ENCODE measurements around the gene WDR76.
"Not testable (repeated sequence)": the region's sequence is repeated elsewhere in the genome, so short reads cannot be mapped to it uniquely, and the experiment has no call there.

Gene WDR76

GRCh38 chr15:43854801-43855200 lies 28.0 kb downstream of the WDR76 start:
- peaks cover 8 to 64% (median 37%) of the 10 kb centered on the region in 4 experiments for H3K36me3 ChIP-seq (ENCODE audit: control insufficient read depth in 4 of 4, insufficient read depth in 4 of 4, low read length in 3 of 4)
- DNase-seq, result no peak
- CTCF ChIA-PET, result no interaction called here
- H3K4me3 ChIP-seq (ENCODE audit: control insufficient read depth in 1 of 7, extremely low read depth in 1 of 7, insufficient read depth in 4 of 7, low read depth in 2 of 7, low read length in 6 of 7), result no peak overlapping the region
- POLR2A ChIA-PET, result no interaction called here
- H3K27me3 ChIP-seq (replicated peaks in 2 of 5; ENCODE audit: control insufficient read depth in 4 of 5, insufficient read depth in 5 of 5, low read length in 4 of 5), result no peaks in the 10 kb centered on the region
- no peaks in the 10 kb centered on the region for H3K9me3 ChIP-seq (ENCODE audit: control extremely low read depth in 1 of 5, control insufficient read depth in 4 of 5, insufficient read depth in 2 of 5, low read depth in 1 of 5, low read length in 4 of 5)
- 100% methylated on average over 3 of the region's 6 CpGs for WGBS (ENCODE audit: insufficient coverage)
- H3K4me1 ChIP-seq (ENCODE audit: control extremely low read depth in 1 of 4, control insufficient read depth in 4 of 4, insufficient read depth in 4 of 4, low read length in 3 of 4), result no peaks in the 10 kb centered on the region
- no peak overlapping the region for H3K27ac ChIP-seq (ENCODE audit: insufficient read depth in 1 of 2, low read depth in 1 of 2, low read length in 2 of 2, poor library complexity in 1 of 2, severe bottlenecking in 2 of 2)

DNA sequence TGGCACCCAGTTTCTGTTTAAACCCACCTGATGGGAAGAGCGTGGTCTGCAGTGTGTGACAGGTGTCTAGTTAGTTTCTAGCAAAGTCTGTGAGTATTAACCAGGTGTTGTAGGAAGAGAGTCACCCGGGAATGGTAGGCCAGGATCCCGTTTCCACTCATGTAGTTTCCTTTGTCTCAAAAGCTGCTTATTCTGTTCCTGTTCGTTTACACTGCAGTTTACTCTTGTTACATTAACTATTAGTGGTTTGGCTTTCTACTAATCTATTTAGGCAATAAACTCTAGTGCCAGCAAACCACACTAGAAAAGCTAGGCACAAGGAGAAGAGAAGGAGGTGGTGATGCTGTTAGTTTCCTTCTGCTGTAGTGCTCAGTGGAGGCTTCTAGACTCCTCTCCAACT lies 32.7 kb downstream of the WDR76 start:
- H3K27ac ChIP-seq (ENCODE audit: insufficient read depth in 1 of 2, low read depth in 1 of 2, low read length in 2 of 2, poor library complexity in 1 of 2, severe bottlenecking in 2 of 2), result no peak overlapping the region
- no peak for DNase-seq
- no peaks in the 10 kb centered on the region for H3K9me3 ChIP-seq (ENCODE audit: control extremely low read depth in 1 of 5, control insufficient read depth in 4 of 5, insufficient read depth in 2 of 5, low read depth in 1 of 5, low read length in 4 of 5)
- H3K27me3 ChIP-seq (replicated peaks in 2 of 5; ENCODE audit: control insufficient read depth in 4 of 5, insufficient read depth in 5 of 5, low read length in 4 of 5), result no peaks in the 10 kb centered on the region
- ChIA-PET POLR2A (no interaction called here), CTCF (no interaction called here)
- no peak overlapping the region for H3K4me3 ChIP-seq (ENCODE audit: control insufficient read depth in 1 of 7, extremely low read depth in 1 of 7, insufficient read depth in 4 of 7, low read depth in 2 of 7, low read length in 6 of 7)
- 100% methylated on average over 1 of the region's 4 CpGs for WGBS (ENCODE audit: insufficient coverage)
- H3K4me1 ChIP-seq (ENCODE audit: control extremely low read depth in 1 of 4, control insufficient read depth in 4 of 4, insufficient read depth in 4 of 4, low read length in 3 of 4), result no peaks in the 10 kb centered on the region
- H3K36me3 ChIP-seq (ENCODE audit: control insufficient read depth in 4 of 4, insufficient read depth in 4 of 4, low read length in 3 of 4), result peaks cover 7 to 53% (median 28%) of the 10 kb centered on the region in 4 experiments

- 88% methylated on average over 3 of the region's 10 CpGs for WGBS (ENCODE audit: insufficient coverage)
- not testable (repeated sequence) for DNase-seq
- peaks cover 2 to 33% (median 6%) of the 10 kb centered on the region in 4 experiments for H3K36me3 ChIP-seq (ENCODE audit: control insufficient read depth in 4 of 4, insufficient read depth in 4 of 4, low read length in 3 of 4)
Observed at GRCh38 chr15:43866636-43867035, 39.8 kb downstream of the WDR76 start.

DNA sequence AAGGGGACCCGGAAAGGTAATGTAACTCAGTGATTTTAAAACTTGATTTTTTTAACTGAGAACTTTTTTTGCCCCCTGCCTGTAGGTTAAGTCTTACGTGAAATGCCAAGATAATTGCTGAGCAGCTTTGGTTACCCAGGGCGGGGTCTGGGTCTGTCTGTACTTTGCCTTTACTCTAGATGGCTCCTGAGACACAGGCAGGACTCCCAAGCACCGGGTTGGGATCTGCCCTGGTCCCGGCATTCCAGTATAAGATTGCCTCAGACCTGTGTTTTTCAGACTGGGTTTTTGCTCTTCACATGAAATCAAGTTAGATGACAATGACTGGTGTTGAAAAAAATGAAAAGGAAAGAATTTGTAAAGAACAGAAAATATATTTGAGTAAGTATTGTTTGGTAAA lies 40.3 kb downstream of the WDR76 start:
- no peaks in the 10 kb centered on the region for H3K9me3 ChIP-seq (ENCODE audit: control extremely low read depth in 1 of 5, control insufficient read depth in 4 of 5, insufficient read depth in 2 of 5, low read depth in 1 of 5, low read length in 4 of 5)
- no peaks in the 10 kb centered on the region for H3K27me3 ChIP-seq (replicated peaks in 2 of 5; ENCODE audit: control insufficient read depth in 4 of 5, insufficient read depth in 5 of 5, low read length in 4 of 5)
- H3K27ac ChIP-seq (ENCODE audit: insufficient read depth in 1 of 2, low read depth in 1 of 2, low read length in 2 of 2, poor library complexity in 1 of 2, severe bottlenecking in 2 of 2), result no peak overlapping the region
- POLR2A ChIA-PET, result no interaction called here
- CTCF ChIA-PET, result no interaction called here
- peaks cover 9 to 17% (median 11%) of the 10 kb centered on the region in 4 experiments for H3K4me1 ChIP-seq (ENCODE audit: control extremely low read depth in 1 of 4, control insufficient read depth in 4 of 4, insufficient read depth in 4 of 4, low read length in 3 of 4)
- 88% methylated on average over 4 of the region's 5 CpGs for WGBS (ENCODE audit: insufficient coverage)
- H3K36me3 ChIP-seq (ENCODE audit: control insufficient read depth in 4 of 4, insufficient read depth in 4 of 4, low read length in 3 of 4), result peaks cover 2 to 32% (median 6%) of the 10 kb centered on the region in 4 experiments
- H3K4me3 ChIP-seq (ENCODE audit: control insufficient read depth in 1 of 7, extremely low read depth in 1 of 7, insufficient read depth in 4 of 7, low read depth in 2 of 7, low read length in 6 of 7), result no peak overlapping the region
- no peak for DNase-seq

More at GRCh38 chr15:43866636-43867035, 39.8 kb downstream of the WDR76 start:
- CTCF ChIA-PET; H3K27ac ChIP-seq (ENCODE audit: insufficient read depth in 1 of 2, low read depth in 1 of 2, low read length in 2 of 2, poor library complexity in 1 of 2, severe bottlenecking in 2 of 2); POLR2A ChIA-PET; H3K4me3 ChIP-seq (ENCODE audit: control insufficient read depth in 1 of 7, extremely low read depth in 1 of 7, insufficient read depth in 4 of 7, low read depth in 2 of 7, low read length in 6 of 7); H3K27me3 ChIP-seq (replicated peaks in 2 of 5; ENCODE audit: control insufficient read depth in 4 of 5, insufficient read depth in 5 of 5, low read length in 4 of 5); H3K9me3 ChIP-seq (ENCODE audit: control extremely low read depth in 1 of 5, control insufficient read depth in 4 of 5, insufficient read depth in 2 of 5, low read depth in 1 of 5, low read length in 4 of 5): not testable (repeated sequence)
- peaks cover 9 to 17% (median 11%) of the 10 kb centered on the region in 4 experiments for H3K4me1 ChIP-seq (ENCODE audit: control extremely low read depth in 1 of 4, control insufficient read depth in 4 of 4, insufficient read depth in 4 of 4, low read length in 3 of 4)

GRCh38 chr15:43868406-43868805 lies 41.6 kb downstream of the WDR76 start:
- peak overlapping the region in 2 of 7 experiments; percentile 19 to 58 for H3K4me3 ChIP-seq (ENCODE audit: control insufficient read depth in 1 of 7, extremely low read depth in 1 of 7, insufficient read depth in 4 of 7, low read depth in 2 of 7, low read length in 6 of 7)
- DNase-seq, result peak in 2 of 3 donors; percentile 38 to 39
- H3K27me3 ChIP-seq (replicated peaks in 2 of 5; ENCODE audit: control insufficient read depth in 4 of 5, insufficient read depth in 5 of 5, low read length in 4 of 5), result no peaks in the 10 kb centered on the region
- POLR2A ChIA-PET, result no interaction called here
- peaks cover 3 to 39% (median 8%) of the 10 kb centered on the region in 4 experiments for H3K36me3 ChIP-seq (ENCODE audit: control insufficient read depth in 4 of 4, insufficient read depth in 4 of 4, low read length in 3 of 4)
- peaks cover 9 to 17% (median 11%) of the 10 kb centered on the region in 4 experiments for H3K4me1 ChIP-seq (ENCODE audit: control extremely low read depth in 1 of 4, control insufficient read depth in 4 of 4, insufficient read depth in 4 of 4, low read length in 3 of 4)
- CTCF ChIA-PET, result interaction anchor here (0.6 to 1.6 kb wide), 4 partner anchors 11 to 637 kb away, joined by 3 to 9 read pairs (median 4); no protein-coding TSS in a partner anchor
- H3K27ac ChIP-seq (ENCODE audit: insufficient read depth in 1 of 2, low read depth in 1 of 2, low read length in 2 of 2, poor library complexity in 1 of 2, severe bottlenecking in 2 of 2), result no peak overlapping the region
- H3K9me3 ChIP-seq (ENCODE audit: control extremely low read depth in 1 of 5, control insufficient read depth in 4 of 5, insufficient read depth in 2 of 5, low read depth in 1 of 5, low read length in 4 of 5), result no peaks in the 10 kb centered on the region
- no CpG with 5 or more reads among the region's 2 CpGs for WGBS (ENCODE audit: insufficient coverage)

- Histone ChIP-seq H3K4me1 (ENCODE audit: control extremely low read depth in 1 of 4, control insufficient read depth in 4 of 4, insufficient read depth in 4 of 4, low read length in 3 of 4) (peaks cover 9 to 17% (median 11%) of the 10 kb centered on the region in 4 experiments), H3K27me3 (replicated peaks in 2 of 5; ENCODE audit: control insufficient read depth in 4 of 5, insufficient read depth in 5 of 5, low read length in 4 of 5) (no peaks in the 10 kb centered on the region), H3K4me3 (ENCODE audit: control insufficient read depth in 1 of 7, extremely low read depth in 1 of 7, insufficient read depth in 4 of 7, low read depth in 2 of 7, low read length in 6 of 7) (no peak overlapping the region), H3K36me3 (ENCODE audit: control insufficient read depth in 4 of 4, insufficient read depth in 4 of 4, low read length in 3 of 4) (peaks cover 0 to 41% (median 11%) of the 10 kb centered on the region in 4 experiments), H3K9me3 (ENCODE audit: control extremely low read depth in 1 of 5, control insufficient read depth in 4 of 5, insufficient read depth in 2 of 5, low read depth in 1 of 5, low read length in 4 of 5) (no peaks in the 10 kb centered on the region), H3K27ac (ENCODE audit: insufficient read depth in 1 of 2, low read depth in 1 of 2, low read length in 2 of 2, poor library complexity in 1 of 2, severe bottlenecking in 2 of 2) (no peak overlapping the region)
- CTCF ChIA-PET, result interaction anchor here (0.7 to 1.6 kb wide), 5 partner anchors 10 to 195 kb away, joined by 3 to 5 read pairs (median 4); no protein-coding TSS in a partner anchor
- POLR2A ChIA-PET, result no interaction called here
- no CpG with 5 or more reads among the region's 2 CpGs for WGBS (ENCODE audit: insufficient coverage)
- DNase-seq, result no peak
Observed at GRCh38 chr15:43871835-43872234, 45.0 kb downstream of the WDR76 start.

- CTCF ChIA-PET, result interaction anchor here (0.7 to 1.6 kb wide), 5 partner anchors 10 to 194 kb away, joined by 3 to 5 read pairs (median 4); no protein-coding TSS in a partner anchor
- POLR2A ChIA-PET, result no interaction called here
- peak; percentile 64 to 82 (median 77) for DNase-seq
- Histone ChIP-seq H3K9me3 (ENCODE audit: control extremely low read depth in 1 of 5, control insufficient read depth in 4 of 5, insufficient read depth in 2 of 5, low read depth in 1 of 5, low read length in 4 of 5) (no peaks in the 10 kb centered on the region), H3K4me3 (ENCODE audit: control insufficient read depth in 1 of 7, extremely low read depth in 1 of 7, insufficient read depth in 4 of 7, low read depth in 2 of 7, low read length in 6 of 7) (no peak overlapping the region), H3K27me3 (replicated peaks in 2 of 5; ENCODE audit: control insufficient read depth in 4 of 5, insufficient read depth in 5 of 5, low read length in 4 of 5) (no peaks in the 10 kb centered on the region), H3K27ac (ENCODE audit: insufficient read depth in 1 of 2, low read depth in 1 of 2, low read length in 2 of 2, poor library complexity in 1 of 2, severe bottlenecking in 2 of 2) (no peak overlapping the region), H3K36me3 (ENCODE audit: control insufficient read depth in 4 of 4, insufficient read depth in 4 of 4, low read length in 3 of 4) (peaks cover 0 to 44% (median 11%) of the 10 kb centered on the region in 4 experiments), H3K4me1 (ENCODE audit: control extremely low read depth in 1 of 4, control insufficient read depth in 4 of 4, insufficient read depth in 4 of 4, low read length in 3 of 4) (peaks cover 9 to 17% (median 11%) of the 10 kb centered on the region in 4 experiments)
- 77% methylated on average over 4 of the region's 6 CpGs for WGBS (ENCODE audit: insufficient coverage)
Observed at GRCh38 chr15:43872416-43873020, 45.7 kb downstream of the WDR76 start.

Measured in common myeloid progenitor, CD34-positive (primary cell).